SU-DHL-6 (cell line): ENCODE measurements around the gene GP5.

Source experiments
- EZH2phosphoT487 ChIP-seq: fragments of 200-600 bp; sonication (generic), shearing (Covaris generic); conservative IDR thresholded peaks from 2 replicates; pipeline ENCODE4 v1.6.1; 2018; ENCODE audit warnings: mild to moderate bottlenecking, antibody characterized with exemption, low read length, moderate library complexity, mixed read lengths
- TF ChIP-seq, protein P1 (sequence below): fragments of 200-600 bp; sonication (generic); IDR thresholded peaks from one replicate; pipeline ENCODE4 v1.5.1; 2017; ENCODE audit warnings: antibody characterized with exemption, mild to moderate bottlenecking, low read length, moderate library complexity; ENCODE audit not compliant: insufficient read depth, poor library complexity, severe bottlenecking

DNA sequence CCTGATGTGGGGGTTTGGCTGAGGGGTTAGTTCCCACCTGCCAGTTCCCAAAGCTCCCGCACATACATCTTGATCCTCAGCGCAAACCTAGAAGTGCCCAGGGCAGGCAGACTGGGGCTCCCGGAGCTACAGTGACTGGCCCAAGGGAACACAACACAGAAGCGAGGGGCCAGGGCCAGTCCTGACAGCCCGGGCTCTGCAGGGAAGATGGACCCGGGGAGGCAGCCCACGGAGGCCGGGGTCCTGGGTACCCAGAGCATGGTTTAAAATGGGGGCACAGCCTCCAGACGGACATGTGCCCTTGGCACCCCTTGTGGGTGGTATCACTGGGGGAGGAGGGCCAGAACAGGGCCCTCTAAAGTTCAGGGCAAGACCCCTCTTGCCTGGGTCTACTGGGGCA, 53.0 kb downstream of the GP5 start:
- TF ChIP-seq, protein P1, sequence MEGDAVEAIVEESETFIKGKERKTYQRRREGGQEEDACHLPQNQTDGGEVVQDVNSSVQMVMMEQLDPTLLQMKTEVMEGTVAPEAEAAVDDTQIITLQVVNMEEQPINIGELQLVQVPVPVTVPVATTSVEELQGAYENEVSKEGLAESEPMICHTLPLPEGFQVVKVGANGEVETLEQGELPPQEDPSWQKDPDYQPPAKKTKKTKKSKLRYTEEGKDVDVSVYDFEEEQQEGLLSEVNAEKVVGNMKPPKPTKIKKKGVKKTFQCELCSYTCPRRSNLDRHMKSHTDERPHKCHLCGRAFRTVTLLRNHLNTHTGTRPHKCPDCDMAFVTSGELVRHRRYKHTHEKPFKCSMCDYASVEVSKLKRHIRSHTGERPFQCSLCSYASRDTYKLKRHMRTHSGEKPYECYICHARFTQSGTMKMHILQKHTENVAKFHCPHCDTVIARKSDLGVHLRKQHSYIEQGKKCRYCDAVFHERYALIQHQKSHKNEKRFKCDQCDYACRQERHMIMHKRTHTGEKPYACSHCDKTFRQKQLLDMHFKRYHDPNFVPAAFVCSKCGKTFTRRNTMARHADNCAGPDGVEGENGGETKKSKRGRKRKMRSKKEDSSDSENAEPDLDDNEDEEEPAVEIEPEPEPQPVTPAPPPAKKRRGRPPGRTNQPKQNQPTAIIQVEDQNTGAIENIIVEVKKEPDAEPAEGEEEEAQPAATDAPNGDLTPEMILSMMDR: no peak
- no peak for TF ChIP-seq EZH2phosphoT487
